ENCODE measurements around the gene PCDHB3. TPM values are rescaled to one million over a fixed set of nuclear protein-coding genes. Genes with fewer than 3 reads are reported as not detected.
"Not testable (repeated sequence)": the region's sequence is repeated elsewhere in the genome, so short reads cannot be mapped to it uniquely, and the experiment has no call there.

Gene PCDHB3
- total RNA-seq, 1 donor from 2014 or later: 5.6 TPM

- DNase-seq (ENCODE audit: low spot score): no peak
- H3K36me3 Mint-ChIP-seq (ENCODE audit: low read depth): peaks cover 53% of the 10 kb centered on the region
- peak; percentile 67 for TF ChIP-seq CTCF (IDR thresholded peaks at IDR 0.05)
- H3K9me3 Mint-ChIP-seq (ENCODE audit: low read depth): peaks cover 72% of the 10 kb centered on the region
- peak within 1 kb of the TSS; percentile 84 for H3K27ac Mint-ChIP-seq (ENCODE audit: unreplicated experiment)
- no peaks in the 10 kb centered on the region for H3K4me1 Mint-ChIP-seq (ENCODE audit: low read depth)
- peak within 1 kb of the TSS; percentile 77 for H3K4me3 Mint-ChIP-seq (ENCODE audit: unreplicated experiment)
- no peaks in the 10 kb centered on the region for H3K27me3 Mint-ChIP-seq (ENCODE audit: low read depth)
These were observed 34.9 kb downstream of the PCDHB3 start, which contains the start of gene PCDHB5 for GRCh38 chr5:141135030-141135717. TSS of gene PCDHB5 (plus strand) at chr5:141135206. CDS start at chr5:141135435, 229 bp downstream.

- no peak for DNase-seq (ENCODE audit: low spot score)
- Mint-ChIP-seq H3K27ac (ENCODE audit: unreplicated experiment) (peak overlapping the region; percentile 84), H3K36me3 (ENCODE audit: low read depth) (peaks cover 50% of the 10 kb centered on the region), H3K4me1 (ENCODE audit: low read depth) (no peaks in the 10 kb centered on the region), H3K4me3 (ENCODE audit: unreplicated experiment) (peak overlapping the region; percentile 77), H3K9me3 (ENCODE audit: low read depth) (peaks cover 68% of the 10 kb centered on the region), H3K27me3 (ENCODE audit: low read depth) (no peaks in the 10 kb centered on the region)
- no peak for TF ChIP-seq CTCF (IDR thresholded peaks at IDR 0.05)
These were observed 35.5 kb downstream of the PCDHB3 start for GRCh38 chr5:141135718-141136266.

- peaks cover 67% of the 10 kb centered on the region for H3K9me3 Mint-ChIP-seq (ENCODE audit: low read depth)
- H3K4me1 Mint-ChIP-seq (ENCODE audit: low read depth): not testable (repeated sequence)
These were observed 37.1 kb downstream of the PCDHB3 start for GRCh38 chr5:141137346-141137745.

GRCh38 chr5:141149812-141150211, 49.5 kb downstream of the PCDHB3 start, which contains the start of gene PCDHB6:
TSS of gene PCDHB6 (plus strand) at chr5:141150057. CDS start at chr5:141150258, 201 bp downstream.
- Mint-ChIP-seq H3K27ac (ENCODE audit: unreplicated experiment) (no peak within 1 kb of the TSS), H3K4me3 (ENCODE audit: unreplicated experiment) (no peak within 1 kb of the TSS), H3K4me1 (ENCODE audit: low read depth) (no peaks in the 10 kb centered on the region), H3K9me3 (ENCODE audit: low read depth) (peaks cover 61% of the 10 kb centered on the region), H3K36me3 (ENCODE audit: low read depth) (peaks cover 45% of the 10 kb centered on the region), H3K27me3 (ENCODE audit: low read depth) (no peaks in the 10 kb centered on the region)
- TF ChIP-seq CTCF (IDR thresholded peaks at IDR 0.05): no peak
- no peak for DNase-seq (ENCODE audit: low spot score)

More at GRCh38 chr5:141137346-141137745, 37.1 kb downstream of the PCDHB3 start:
- H3K4me3 Mint-ChIP-seq (ENCODE audit: unreplicated experiment); DNase-seq (ENCODE audit: low spot score); H3K27me3 Mint-ChIP-seq (ENCODE audit: low read depth); H3K27ac Mint-ChIP-seq (ENCODE audit: unreplicated experiment): not testable (repeated sequence)
- H3K36me3 Mint-ChIP-seq (ENCODE audit: low read depth): peaks cover 50% of the 10 kb centered on the region

GRCh38 chr5:141150224-141150992, 50.1 kb downstream of the PCDHB3 start:
- no peak for TF ChIP-seq CTCF (IDR thresholded peaks at IDR 0.05)
- DNase-seq (ENCODE audit: low spot score): no peak
- H3K4me3 Mint-ChIP-seq (ENCODE audit: unreplicated experiment): no peak overlapping the region
- H3K9me3 Mint-ChIP-seq (ENCODE audit: low read depth): peaks cover 59% of the 10 kb centered on the region
- no peak overlapping the region for H3K27ac Mint-ChIP-seq (ENCODE audit: unreplicated experiment)
- no peaks in the 10 kb centered on the region for H3K4me1 Mint-ChIP-seq (ENCODE audit: low read depth)
- peaks cover 45% of the 10 kb centered on the region for H3K36me3 Mint-ChIP-seq (ENCODE audit: low read depth)
- no peaks in the 10 kb centered on the region for H3K27me3 Mint-ChIP-seq (ENCODE audit: low read depth)

All from chondrocyte (in vitro differentiated cells).